OCI-LY1 (cell line): Measurements from ENCODE around the gene FTO.
"Not testable (repeated sequence)": the region's sequence is repeated elsewhere in the genome, so short reads cannot be mapped to it uniquely, and the experiment has no call there.

Source experiments
- H2AFZ ChIP-seq: fragments of 200-600 bp; sonication (generic), shearing (Covaris generic); 2 replicates; pipeline ENCODE4 v1.6.0; 2014; ENCODE audit warnings: antibody characterized with exemption, mild to moderate bottlenecking, low read length
- H3F3A ChIP-seq: fragments of 200-600 bp; sonication (generic), shearing (Covaris generic); 2 replicates; pipeline ENCODE4 v1.6.0; 2014; ENCODE audit warnings: mild to moderate bottlenecking, antibody characterized with exemption, low read length, moderate library complexity; ENCODE audit not compliant: insufficient read depth
- H3K27ac ChIP-seq: fragments of 200-600 bp; sonication (generic); 2 replicates; pipeline ENCODE4 v1.5.1; 2014; ENCODE audit warnings: low read length, mixed run types, mild to moderate bottlenecking, low read depth; ENCODE audit not compliant: poor library complexity, severe bottlenecking
- H3K27me3 ChIP-seq: fragments of 200-600 bp; sonication (generic); 2 replicates; pipeline ENCODE4 v1.6.0; 2014; ENCODE audit warnings: antibody characterized with exemption, mild to moderate bottlenecking, low read length, moderate library complexity; ENCODE audit not compliant: insufficient read depth
- H3K36me3 ChIP-seq: fragments of 200-600 bp; sonication (generic); 2 replicates; pipeline ENCODE4 v1.6.1; 2014; ENCODE audit warnings: mild to moderate bottlenecking, antibody characterized with exemption, low read length, moderate library complexity, mixed read lengths; ENCODE audit not compliant: insufficient read depth
- H3K4me1 ChIP-seq: fragments of 200-600 bp; sonication (generic); 2 replicates; pipeline ENCODE4 v1.5.1; 2014; ENCODE audit warnings: mild to moderate bottlenecking, low read length, moderate library complexity; ENCODE audit not compliant: insufficient read depth, severe bottlenecking
- H3K4me2 ChIP-seq: fragments of 200-600 bp; sonication (generic), shearing (Covaris generic); 2 replicates; pipeline ENCODE4 v1.6.1; 2014; ENCODE audit warnings: low read length
- H3K4me3 ChIP-seq: fragments of 200-600 bp; sonication (generic); 2 replicates; pipeline ENCODE4 v1.5.1; 2014; ENCODE audit warnings: low read length, low read depth, mild to moderate bottlenecking, mixed read lengths; ENCODE audit not compliant: poor library complexity, severe bottlenecking
- H3K79me2 ChIP-seq: fragments of 200-600 bp; shearing (Covaris generic); 2 replicates; pipeline ENCODE4 v1.6.1; 2016; ENCODE audit warnings: mixed run types, low read length, mixed read lengths; ENCODE audit not compliant: insufficient read depth
- H3K9ac ChIP-seq: fragments of 200-600 bp; sonication (generic), shearing (Covaris generic); 2 replicates; pipeline ENCODE4 v1.6.1; 2014; ENCODE audit warnings: mild to moderate bottlenecking, low read length, mixed read lengths
- H3K9me2 ChIP-seq: fragments of 200-600 bp; sonication (generic), shearing (Covaris generic); 2 replicates; pipeline ENCODE4 v1.6.1; 2014; ENCODE audit warnings: low read depth, mild to moderate bottlenecking, low read length, mixed read lengths
- H3K9me3 ChIP-seq: fragments of 200-600 bp; shearing (Covaris generic); 2 replicates; pipeline ENCODE4 v1.6.1; 2014; ENCODE audit warnings: low read length, mixed read lengths
- H4K20me1 ChIP-seq: fragments of 200-600 bp; sonication (generic), shearing (Covaris generic); 2 replicates; pipeline ENCODE4 v1.6.0; 2016; ENCODE audit warnings: mild to moderate bottlenecking, low read length; ENCODE audit not compliant: insufficient read depth
- EZH2 ChIP-seq: fragments of 200-600 bp; sonication (generic), shearing (Covaris generic); IDR thresholded peaks from 2 replicates; pipeline ENCODE4 v1.8.0; 2017; ENCODE audit warnings: borderline replicate concordance, mixed run types, mild to moderate bottlenecking, antibody characterized with exemption, low read length, moderate library complexity, mixed read lengths
- TF ChIP-seq, protein P1 (sequence below): fragments of 200-600 bp; sonication (generic), shearing (Covaris generic); IDR thresholded peaks from 2 replicates; pipeline ENCODE4 v1.5.1; 2017; ENCODE audit warnings: mild to moderate bottlenecking, antibody characterized with exemption, low read length, moderate library complexity, mixed read lengths

The FTO gene

DNA sequence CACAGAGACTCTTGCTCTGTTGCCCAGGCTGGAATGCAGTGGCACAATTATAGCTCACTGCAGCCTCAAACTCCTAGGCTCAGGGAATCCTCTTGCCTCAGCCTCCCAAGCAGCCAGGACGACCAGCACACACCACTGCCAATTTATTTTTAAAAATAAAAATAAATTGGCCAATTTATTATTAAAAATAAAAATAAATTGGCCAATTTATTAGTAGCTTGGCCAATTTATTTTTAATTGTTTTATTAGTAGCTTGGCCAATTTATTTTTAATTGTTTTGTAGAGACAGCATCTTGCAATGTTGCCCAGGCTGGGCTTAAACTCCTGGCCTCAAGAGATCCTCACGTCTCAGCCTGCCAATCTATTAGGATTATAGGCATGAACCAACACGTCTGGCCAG lies 184.3 kb downstream of the FTO start:
- no peaks in the 10 kb centered on the region for H3K9me3 ChIP-seq
- H3K9me2 ChIP-seq, result no peaks in the 10 kb centered on the region
- no peaks in the 10 kb centered on the region for H3K27me3 ChIP-seq
- no peak overlapping the region for H3K27ac ChIP-seq
- H3K36me3 ChIP-seq, result peaks cover 9% of the 10 kb centered on the region; the same call in 1 of the 2 replicates
- no peak overlapping the region for H3K4me3 ChIP-seq
- no peak overlapping the region for H2AFZ ChIP-seq
- no peak for TF ChIP-seq EZH2
- TF ChIP-seq, protein P1, sequence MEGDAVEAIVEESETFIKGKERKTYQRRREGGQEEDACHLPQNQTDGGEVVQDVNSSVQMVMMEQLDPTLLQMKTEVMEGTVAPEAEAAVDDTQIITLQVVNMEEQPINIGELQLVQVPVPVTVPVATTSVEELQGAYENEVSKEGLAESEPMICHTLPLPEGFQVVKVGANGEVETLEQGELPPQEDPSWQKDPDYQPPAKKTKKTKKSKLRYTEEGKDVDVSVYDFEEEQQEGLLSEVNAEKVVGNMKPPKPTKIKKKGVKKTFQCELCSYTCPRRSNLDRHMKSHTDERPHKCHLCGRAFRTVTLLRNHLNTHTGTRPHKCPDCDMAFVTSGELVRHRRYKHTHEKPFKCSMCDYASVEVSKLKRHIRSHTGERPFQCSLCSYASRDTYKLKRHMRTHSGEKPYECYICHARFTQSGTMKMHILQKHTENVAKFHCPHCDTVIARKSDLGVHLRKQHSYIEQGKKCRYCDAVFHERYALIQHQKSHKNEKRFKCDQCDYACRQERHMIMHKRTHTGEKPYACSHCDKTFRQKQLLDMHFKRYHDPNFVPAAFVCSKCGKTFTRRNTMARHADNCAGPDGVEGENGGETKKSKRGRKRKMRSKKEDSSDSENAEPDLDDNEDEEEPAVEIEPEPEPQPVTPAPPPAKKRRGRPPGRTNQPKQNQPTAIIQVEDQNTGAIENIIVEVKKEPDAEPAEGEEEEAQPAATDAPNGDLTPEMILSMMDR, result no peak
- no peak overlapping the region for H3K4me2 ChIP-seq
- no peaks in the 10 kb centered on the region for H3K79me2 ChIP-seq
- no peaks in the 10 kb centered on the region for H3K4me1 ChIP-seq
- no peaks in the 10 kb centered on the region for H4K20me1 ChIP-seq
- H3F3A ChIP-seq, result no peaks in the 10 kb centered on the region
- H3K9ac ChIP-seq, result no peak overlapping the region

DNA sequence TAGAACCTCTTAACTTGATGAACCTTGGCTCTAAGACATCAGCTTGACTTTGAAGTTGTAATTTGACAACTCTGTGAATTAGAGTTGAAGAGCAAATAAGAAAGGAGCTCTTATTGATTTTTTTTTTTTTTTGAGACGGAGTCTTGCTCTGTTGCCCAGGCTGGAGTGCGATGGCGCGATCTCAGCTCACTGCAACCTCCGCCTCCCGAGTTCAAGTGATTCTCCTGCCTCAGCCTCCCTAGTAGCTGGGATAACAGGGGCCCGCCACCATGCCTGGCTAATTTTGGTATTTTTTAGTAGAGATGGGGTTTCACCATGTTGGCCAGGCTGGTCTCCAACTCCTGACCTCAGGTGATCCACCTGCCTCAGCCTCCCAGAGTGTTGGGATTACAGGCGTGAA lies 186.9 kb downstream of the FTO start:
- not testable (repeated sequence) for H3K9me2 ChIP-seq, H3K9ac ChIP-seq, H3F3A ChIP-seq, H3K4me1 ChIP-seq, H4K20me1 ChIP-seq, H3K79me2 ChIP-seq, H3K9me3 ChIP-seq, H2AFZ ChIP-seq, H3K36me3 ChIP-seq, H3K27ac ChIP-seq, H3K27me3 ChIP-seq, H3K4me2 ChIP-seq, H3K4me3 ChIP-seq

DNA sequence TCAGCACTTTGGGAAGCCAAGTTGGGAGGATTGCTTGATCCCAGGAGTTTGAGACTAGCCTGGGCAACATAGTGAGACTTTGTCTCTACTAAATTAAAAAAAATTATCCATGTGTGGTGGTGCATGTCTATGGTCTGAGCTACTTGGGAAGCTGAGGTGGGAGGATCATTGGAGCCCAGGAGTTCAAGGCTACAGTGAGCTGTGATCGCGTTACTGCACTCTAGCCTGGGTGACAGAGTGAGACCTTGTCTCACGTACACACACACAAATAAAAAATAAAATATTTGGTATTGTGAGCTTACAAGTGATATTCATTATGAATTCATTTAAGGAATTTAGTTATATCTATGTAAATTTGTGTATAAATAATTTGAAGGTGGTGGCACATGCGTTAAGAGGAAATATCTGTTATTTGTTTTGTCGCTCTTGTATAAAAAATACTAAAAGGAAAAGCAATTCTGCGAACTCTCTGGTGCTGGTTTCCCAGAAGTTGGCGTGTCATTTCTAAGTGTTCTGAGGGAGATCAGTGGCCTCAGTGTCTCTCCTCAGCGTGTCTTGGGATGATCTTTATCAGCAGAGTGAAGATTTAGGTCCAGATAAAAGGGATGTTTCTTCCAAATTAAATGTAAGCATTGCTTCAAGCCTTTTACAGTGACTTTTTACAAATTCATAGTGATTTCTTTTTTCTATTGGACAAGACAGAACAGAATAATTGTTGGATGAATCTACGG lies 187.6 kb downstream of the FTO start:
- H3K4me2 ChIP-seq, result no peak overlapping the region
- TF ChIP-seq, protein P1, result no peak
- no peak for TF ChIP-seq EZH2
- H2AFZ ChIP-seq, result no peak overlapping the region

DNA sequence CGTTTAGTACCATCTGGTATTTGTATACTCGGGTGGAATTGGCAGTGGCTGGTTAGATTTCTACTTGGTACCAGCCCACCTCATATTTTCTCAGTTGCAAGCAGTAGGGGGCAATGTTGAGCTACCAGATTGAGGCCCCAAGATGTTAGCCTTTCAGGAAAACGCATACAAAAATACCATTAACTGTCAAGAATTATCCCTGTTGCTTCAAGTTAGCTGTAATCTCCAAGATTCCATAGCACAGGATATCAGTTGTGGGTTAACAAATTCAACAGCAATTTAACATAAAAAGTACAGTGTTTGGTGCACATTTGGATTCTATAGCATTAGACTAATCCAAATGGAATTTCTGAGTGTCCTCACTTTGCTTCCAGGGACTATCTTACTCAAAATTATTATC lies 188.2 kb downstream of the FTO start:
- no peak overlapping the region for H2AFZ ChIP-seq
- H3K27ac ChIP-seq, result no peak overlapping the region
- no peaks in the 10 kb centered on the region for H3K9me3 ChIP-seq
- H3F3A ChIP-seq, result no peaks in the 10 kb centered on the region
- no peak overlapping the region for H3K9ac ChIP-seq
- no peaks in the 10 kb centered on the region for H3K4me1 ChIP-seq
- H3K4me2 ChIP-seq, result no peak overlapping the region
- H4K20me1 ChIP-seq, result no peaks in the 10 kb centered on the region
- H3K9me2 ChIP-seq, result no peaks in the 10 kb centered on the region
- no peak overlapping the region for H3K4me3 ChIP-seq
- TF ChIP-seq, protein P1, result peak; percentile 86
- TF ChIP-seq EZH2, result no peak
- H3K79me2 ChIP-seq, result no peaks in the 10 kb centered on the region
- peaks cover 4% of the 10 kb centered on the region; the same call in 1 of the 2 replicates for H3K36me3 ChIP-seq
- no peaks in the 10 kb centered on the region for H3K27me3 ChIP-seq

More for the DNA sequence above, 187.6 kb downstream of the FTO start:
- no peak overlapping the region for H3K4me3 ChIP-seq
- H3K9me2 ChIP-seq, result no peaks in the 10 kb centered on the region
- H3K27me3 ChIP-seq, result no peaks in the 10 kb centered on the region
- H3K9ac ChIP-seq, result no peak overlapping the region
- H3K4me1 ChIP-seq, result no peaks in the 10 kb centered on the region
- H3F3A ChIP-seq, result no peaks in the 10 kb centered on the region
- H3K36me3 ChIP-seq, result peaks cover 5% of the 10 kb centered on the region; the same call in 1 of the 2 replicates
- no peak overlapping the region for H3K27ac ChIP-seq
- no peaks in the 10 kb centered on the region for H3K79me2 ChIP-seq
- no peaks in the 10 kb centered on the region for H3K9me3 ChIP-seq
- H4K20me1 ChIP-seq, result no peaks in the 10 kb centered on the region
